ENCODE results near the gene TMEM101. TPM values are rescaled to one million over a fixed set of nuclear protein-coding genes. Genes with fewer than 3 reads are reported as not detected.
A peak's percentile ranks its signal among the peaks of the same experiment; 100 is the strongest.

TMEM101 gene
- total and polyA plus RNA-seq, 2 donors (not counting 3 experiments of a cell fraction or from before 2014, with no cell fraction given): 30.4 to 60.2 TPM

DNA sequence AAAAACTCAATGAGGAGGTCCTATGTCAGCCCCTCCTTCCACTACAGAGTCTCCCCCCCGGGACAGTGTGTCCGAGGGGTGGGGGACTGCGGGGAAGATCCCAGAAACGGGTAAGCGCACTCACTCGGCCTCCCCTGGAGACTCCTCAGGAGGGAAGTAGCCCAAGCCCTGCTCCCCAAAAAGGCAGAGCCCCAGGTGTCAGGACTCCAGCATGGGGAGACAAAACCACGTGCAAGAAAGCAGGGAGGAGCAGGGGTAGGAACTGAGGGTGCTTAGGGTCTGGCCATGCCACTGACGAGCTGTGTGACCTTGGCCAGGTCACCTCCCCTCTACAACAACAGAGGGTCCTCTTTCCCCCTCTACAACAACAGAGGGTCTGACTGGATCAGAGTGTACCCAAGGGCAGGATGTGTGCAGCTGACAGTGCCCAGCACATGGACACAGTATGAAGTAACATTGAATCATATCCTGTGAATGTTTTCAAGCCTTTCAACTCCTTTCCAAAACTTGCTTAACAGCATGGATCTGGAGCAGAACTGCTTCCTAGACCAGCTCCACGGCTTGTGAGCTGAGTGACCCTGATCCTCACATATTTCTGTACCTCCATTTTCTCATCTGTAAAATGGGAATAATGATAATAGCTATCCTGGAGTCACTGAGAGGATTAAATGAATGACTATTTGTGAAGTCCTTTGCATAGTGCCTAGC lies 12.5 kb downstream of the TMEM101 start:
- Histone ChIP-seq H3K9me1 (replicated peaks; ENCODE audit: control insufficient read depth, extremely low read depth, insufficient read depth, low read length) (no peaks in the 10 kb centered on the region), H3K9me3 (replicated peaks; ENCODE audit: control insufficient read depth, insufficient read depth, low read length) (no peaks in the 10 kb centered on the region), H3K4me1 (ENCODE audit: control insufficient read depth, extremely low read depth, insufficient read depth, low read length) (peaks cover 31% of the 10 kb centered on the region), H3K9ac (replicated peaks; ENCODE audit: extremely low read depth, insufficient read depth, low read length) (no peak overlapping the region), H4K20me1 (replicated peaks; ENCODE audit: control insufficient read depth, extremely low read depth, insufficient read depth, low read length) (no peaks in the 10 kb centered on the region), H3K79me2 (ENCODE audit: control insufficient read depth, insufficient read depth, low read length) (peaks cover 9% of the 10 kb centered on the region), H3K4me3 (replicated peaks in 1 of 3; ENCODE audit: insufficient read depth in 1 of 3, low read depth in 1 of 3, low read length in 3 of 3) (no peak overlapping the region), H3K27me3 (ENCODE audit: control insufficient read depth in 2 of 2, insufficient read depth in 2 of 2, low read length in 2 of 2) (no peaks in the 10 kb centered on the region), H2AFZ (ENCODE audit: low read depth, low read length) (peak overlapping the region; percentile 2), H3K36me3 (ENCODE audit: control insufficient read depth in 2 of 2, extremely low read depth in 1 of 2, insufficient read depth in 2 of 2, low read length in 2 of 2) (no peaks in the 10 kb centered on the region), H3K27ac (ENCODE audit: insufficient read depth, low read depth, low read length) (peak overlapping the region; percentile 65), H3K4me2 (ENCODE audit: insufficient read depth, low read length) (peak overlapping the region; percentile 18)
- dilution Hi-C loops (cut with MboI; ENCODE audit: extremely low pct_ligation_motif_present, low sequenced_read_pairs) (no loop called here), intact Hi-C loops (cut with micrococcal nuclease) (loop anchor here (10.0 kb wide), 1 partner anchor 113 kb away; no protein-coding TSS in a partner anchor)
- DNase-seq (ENCODE audit: low read depth, low spot score): peak; percentile 82
- TF ChIP-seq MAX (IDR thresholded peaks at IDR 0.05; ENCODE audit: insufficient read depth, insufficient read length): no peak
- TF ChIP-seq GATA2 (IDR thresholded peaks at IDR 0.05; ENCODE audit: insufficient read depth, insufficient read length, low read depth, low read length): peak; percentile 59
- TF ChIP-seq JUN (IDR thresholded peaks at IDR 0.05; ENCODE audit: borderline replicate concordance, insufficient read depth, insufficient read length, low read depth): peak; percentile 80
- TF ChIP-seq CTCF (IDR thresholded peaks at IDR 0.05; ENCODE audit: extremely low read depth in 1 of 2, insufficient read depth in 1 of 2, low read depth in 1 of 2, low read length in 2 of 2): no peak
- TF ChIP-seq EZH2 (IDR thresholded peaks at IDR 0.05; ENCODE audit: borderline replicate concordance, low read depth, low read length, severe bottlenecking): no peak
- TF ChIP-seq POLR2AphosphoS5 (IDR thresholded peaks at IDR 0.05; ENCODE audit: insufficient read depth, low read depth, low read length): peak; percentile 88
- peak; percentile 97 for TF ChIP-seq MYC (IDR thresholded peaks at IDR 0.05; ENCODE audit: low read depth, low read length)
- TF ChIP-seq FOS (IDR thresholded peaks at IDR 0.05; ENCODE audit: borderline replicate concordance, insufficient read depth, low read length): peak; percentile 90
- TF ChIP-seq POLR2A (IDR thresholded peaks at IDR 0.05; ENCODE audit: low read depth, low read length): peak; percentile 49
- ChIA-PET POLR2A (no interaction called here), CTCF (interaction anchor here (1.3 to 2.5 kb wide), 2 partner anchors 59 to 61 kb away, joined by 4 to 14 read pairs; partner anchors contain the start of gene PPY)
- TSS peak; percentile 40 for BruUV-seq (replicated peaks)
- FAIRE-seq: peak; percentile 98

All from endothelial cell of umbilical vein (primary cell).